Adrenal gland (tissue), 12 donors: ENCODE data around the gene LRRK2. TPM values are rescaled to one million over a fixed set of nuclear protein-coding genes. Genes with fewer than 3 reads are reported as not detected.

ENCODE experiments used
- DNase-seq, 7 donors: peaks; one replicate each; pipeline ENCODE4 v3.0.0-alpha.2; 2019 to 2020
- H3K27ac ChIP-seq, 5 donors: fragments of 200-600 bp; sonication (generic) in 4 of 5; 1 replicate in 3 of 5; 2 replicates in 2 of 5; pipeline versions ENCODE4 v1.5.1 to v1.8.0; 2016 to 2020; ENCODE audit warnings: mild to moderate bottlenecking in 1 of 5
- H3K27me3 ChIP-seq: fragments of 200-600 bp; 2 replicates; pipeline ENCODE4 v1.8.0; 2021
- H3K36me3 ChIP-seq, 2 donors: fragments of 200-600 bp; replicated peaks in 1 of 2; 1 replicate in 1 of 2; 2 replicates in 1 of 2; pipeline versions ENCODE4 v1.5.1 to v1.8.0; 2018 to 2022
- H3K4me1 ChIP-seq, 2 donors: fragments of 200-600 bp; replicated peaks in 1 of 2; 1 replicate in 1 of 2; 2 replicates in 1 of 2; pipeline versions ENCODE4 v1.5.1 to v1.8.0; 2018 to 2021
- H3K4me3 ChIP-seq, 4 donors: fragments of 200-600 bp; sonication (generic) in 3 of 4; one replicate each; pipeline ENCODE4 v1.5.1; 2016 to 2018
- H3K9me3 ChIP-seq, 3 donors: fragments of 200-600 bp; sonication (generic) in 1 of 3; replicated peaks in 1 of 3; 1 replicate in 2 of 3; 2 replicates in 1 of 3; pipeline versions ENCODE4 v1.5.1 to v1.8.0; 2016 to 2021
- CTCF ChIP-seq, 6 experiments: fragments of 450-650 bp in 4 of 6; fragments of 200-600 bp in 2 of 6; sonication (generic) in 1 of 6; IDR thresholded peaks; 1 replicate in 5 of 6; 2 replicates in 1 of 6; pipeline versions ENCODE4 v1.5.1 to v1.8.0; 2016 to 2021; ENCODE audit warnings: antibody characterized with exemption in 6 of 6, mild to moderate bottlenecking in 2 of 6, moderate library complexity in 1 of 6
- POLR2A ChIP-seq, 2 donors: fragments of 450-650 bp; IDR thresholded peaks; one replicate each; pipeline ENCODE4 v1.6.1; 2017; ENCODE audit warnings: antibody characterized with exemption in 2 of 2, mild to moderate bottlenecking in 2 of 2, moderate library complexity in 1 of 2
- WGBS, 4 donors: extraction: QIAGEN DNeasy Blood & Tissue Kit in 2 of 4; methylation state at CpG; one replicate each; pipeline versions ENCODE4 v1.1.5 to v1.1.7; 2013 to 2017; 5-methylcytosine and 5-hydroxymethylcytosine counted together
- intact Hi-C, 2 donors: fragments of 100-400 bp; cut with DNase I; formaldehyde crosslinking; loops; one replicate each; pipeline versions ENCODE4 v1.14.1 to v1.15.0; 2022 to 2023
- polyA plus RNA-seq, 3 donors: library from polyadenylated mRNA; stranded (reverse); fragments of 200-250 nt in 2 of 3; fragments of 350-450 nt in 1 of 3; fragmentation: Illumina TruSeq in 1 of 3; extraction: RNeasy Lipid Tissue Mini Kit (QIAGEN cat#74804) in 1 of 3; gene quantifications; one replicate each; pipeline ENCODE4 v1.2.3, GENCODE V29; 2013 to 2014
- total RNA-seq, 9 donors: library from RNA; depleted of rRNA in 4 of 9; stranded (reverse); fragments of >200 nt in 4 of 9; fragments of 120-200 nt in 1 of 9; fragmentation: NEBNext Ultra II Directional in 1 of 9; extraction: Animal tissue kit (Norgen Biotek cat#: 25700) in 1 of 9; gene quantifications; one replicate each; pipeline versions ENCODE4 v1.1.0 to v1.2.4, GENCODE V29; 2013 to 2023
- donor health status: healthy with polysubstance abuse.
- donor health status: Bipolar disorder and iron deficiency.
- donor health status: DM: yes; HTN: yes; CAD: no.
- donor health status: DM: no; HTN: no; CAD: no.
- donor health status: DM: no; HTN: no; CAD: no.
- donor health status: DM: yes; HTN: yes; CAD: no.

The LRRK2 gene
- total and polyA plus RNA-seq, 12 donors: 2.6 to 25.6 (median 12.2) TPM

- no peak for DNase-seq
- intact Hi-C loops: loop anchor here (10.0 kb wide), 1 partner anchor 157 kb away; no protein-coding TSS in a partner anchor
- TF ChIP-seq POLR2A (IDR thresholded peaks at IDR 0.05): no peak
- no peak for TF ChIP-seq CTCF (IDR thresholded peaks at IDR 0.05)
- no peaks in the 10 kb centered on the region for H3K9me3 ChIP-seq
- no peaks in the 10 kb centered on the region for H3K36me3 ChIP-seq
- H3K4me3 ChIP-seq: no peak overlapping the region
- H3K27ac ChIP-seq: no peak overlapping the region
- H3K4me1 ChIP-seq: no peaks in the 10 kb centered on the region
- H3K27me3 ChIP-seq: no peaks in the 10 kb centered on the region
Measured at GRCh38 chr12:40312196-40312595, 87.4 kb downstream of the LRRK2 start.

- no peak for DNase-seq
- TF ChIP-seq POLR2A (IDR thresholded peaks at IDR 0.05) (no peak), CTCF (IDR thresholded peaks at IDR 0.05) (peak; percentile 23 to 58 (median 40))
- Histone ChIP-seq H3K9me3 (no peaks in the 10 kb centered on the region), H3K27me3 (no peaks in the 10 kb centered on the region), H3K4me3 (no peak overlapping the region), H3K36me3 (no peaks in the 10 kb centered on the region), H3K27ac (no peak overlapping the region), H3K4me1 (no peaks in the 10 kb centered on the region)
- 30 to 54% (median 42%) methylated on average over 4 of the region's 4 CpGs for WGBS, 4 donors
- intact Hi-C loops: loop anchor here (10.0 kb wide), 1 partner anchor 158 kb away; no protein-coding TSS in a partner anchor
Measured at GRCh38 chr12:40312982-40313576, 88.3 kb downstream of the LRRK2 start.

GRCh38 chr12:40313928-40314327 lies 89.1 kb downstream of the LRRK2 start:
- Histone ChIP-seq H3K36me3 (no peaks in the 10 kb centered on the region), H3K27me3 (no peaks in the 10 kb centered on the region), H3K4me1 (no peaks in the 10 kb centered on the region), H3K27ac (no peak overlapping the region), H3K4me3 (no peak overlapping the region), H3K9me3 (no peaks in the 10 kb centered on the region)
- no peak for TF ChIP-seq CTCF (IDR thresholded peaks at IDR 0.05)
- no peak for TF ChIP-seq POLR2A (IDR thresholded peaks at IDR 0.05)
- WGBS, 4 donors: 85 to 91% (median 89%) methylated on average over 10 of the region's 10 CpGs
- no peak for DNase-seq
- intact Hi-C loops: loop anchor here (10.0 kb wide), 1 partner anchor 159 kb away; no protein-coding TSS in a partner anchor

- intact Hi-C loops: loop anchor here (10.0 kb wide), 1 partner anchor 160 kb away; no protein-coding TSS in a partner anchor
- TF ChIP-seq CTCF (IDR thresholded peaks at IDR 0.05) (no peak), POLR2A (IDR thresholded peaks at IDR 0.05) (no peak)
- no peaks in the 10 kb centered on the region for H3K36me3 ChIP-seq
Measured at GRCh38 chr12:40314927-40315326, 90.1 kb downstream of the LRRK2 start.

More at GRCh38 chr12:40314927-40315326, 90.1 kb downstream of the LRRK2 start:
- no peak for DNase-seq
- Histone ChIP-seq H3K4me1 (no peaks in the 10 kb centered on the region), H3K9me3 (no peaks in the 10 kb centered on the region), H3K27ac (no peak overlapping the region), H3K27me3 (no peaks in the 10 kb centered on the region), H3K4me3 (no peak overlapping the region)
